GM12875 (cell line): ENCODE data around the gene TMEM63C.

Experiments
- H3K4me3 ChIP-seq: one replicate; pipeline ENCODE4 v1.5.1; 2011; ENCODE audit warnings: low read depth, low read length, control low read depth
- CTCF ChIP-seq: IDR thresholded peaks from 2 replicates; pipeline ENCODE4 v1.5.1; 2011; ENCODE audit warnings: low read depth, mild to moderate bottlenecking, control low read depth, inconsistent platforms, low read length, moderate library complexity, borderline replicate concordance; ENCODE audit not compliant: insufficient read depth

TMEM63C gene

GRCh38 chr14:77222546-77223225 is 41.1 kb downstream of the TMEM63C start:
- no peak for TF ChIP-seq CTCF
- H3K4me3 ChIP-seq, result no peak overlapping the region

GRCh38 chr14:77224212-77224611 is 42.6 kb downstream of the TMEM63C start:
- TF ChIP-seq CTCF, result no peak
- no peak overlapping the region for H3K4me3 ChIP-seq

DNA sequence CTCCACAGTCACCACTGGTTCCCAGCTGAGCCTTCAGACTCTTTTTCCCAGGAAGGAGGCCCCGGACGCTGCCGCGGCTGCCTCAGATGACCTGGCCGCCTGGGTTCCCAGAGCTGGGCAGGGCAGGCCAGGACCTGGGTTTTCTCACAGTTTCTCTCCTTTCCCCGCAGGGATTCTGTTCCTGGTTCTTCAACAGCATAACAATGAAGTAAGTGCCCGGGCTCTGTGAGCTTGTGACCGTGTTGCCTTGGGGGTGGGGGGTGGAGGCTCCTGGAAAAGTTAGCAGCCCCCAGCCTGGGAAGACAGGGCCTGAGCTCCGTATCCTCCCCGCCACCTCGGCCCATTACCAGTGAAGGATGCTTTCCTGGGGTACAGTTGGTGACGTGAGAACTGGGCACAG is 43.7 kb downstream of the TMEM63C start:
- H3K4me3 ChIP-seq, result no peak overlapping the region
- TF ChIP-seq CTCF, result no peak

- no peak overlapping the region for H3K4me3 ChIP-seq
- TF ChIP-seq CTCF, result no peak
Observed at GRCh38 chr14:77225892-77226557, 44.4 kb downstream of the TMEM63C start.

DNA sequence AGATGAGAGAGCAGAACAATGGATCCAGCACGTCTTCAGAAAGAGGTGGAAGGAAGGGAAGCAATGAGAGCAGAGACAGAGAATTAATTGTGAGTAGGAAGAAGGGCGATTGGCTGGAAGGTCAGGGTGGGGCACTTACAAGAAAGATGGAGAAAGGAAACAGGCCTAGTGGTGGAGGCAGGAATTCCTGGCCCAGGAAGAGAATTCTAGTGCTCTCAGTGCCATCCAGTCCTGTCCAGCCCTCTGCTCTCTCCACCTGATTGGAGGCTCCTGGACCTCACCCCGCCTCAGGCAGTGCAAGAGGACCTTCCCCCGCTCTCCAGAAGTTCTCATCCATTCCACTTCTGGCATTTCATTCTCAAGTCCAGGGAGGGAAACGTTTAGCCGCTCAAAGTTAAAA is 46.5 kb downstream of the TMEM63C start:
- TF ChIP-seq CTCF, result no peak
- H3K4me3 ChIP-seq, result no peak overlapping the region

DNA sequence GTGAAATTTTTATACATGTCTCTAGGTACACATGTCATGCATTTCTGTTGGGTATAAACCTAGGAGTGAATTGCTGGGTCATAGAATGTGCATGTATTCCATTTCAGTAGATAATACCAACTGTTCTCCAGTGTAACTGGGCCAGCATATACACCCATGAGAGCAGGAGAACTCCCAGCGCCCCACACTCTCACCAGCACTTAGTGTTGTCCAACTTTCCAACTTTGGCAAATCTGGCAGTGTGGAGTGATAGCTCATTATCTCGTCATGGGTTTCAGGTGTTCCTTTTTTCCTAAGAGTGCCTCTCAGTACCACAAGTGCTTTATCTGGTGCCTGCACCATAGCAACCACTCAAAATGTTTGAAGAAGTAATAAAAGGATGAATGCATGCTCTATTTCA is 49.3 kb downstream of the TMEM63C start:
- no peak overlapping the region for H3K4me3 ChIP-seq
- TF ChIP-seq CTCF, result no peak

DNA sequence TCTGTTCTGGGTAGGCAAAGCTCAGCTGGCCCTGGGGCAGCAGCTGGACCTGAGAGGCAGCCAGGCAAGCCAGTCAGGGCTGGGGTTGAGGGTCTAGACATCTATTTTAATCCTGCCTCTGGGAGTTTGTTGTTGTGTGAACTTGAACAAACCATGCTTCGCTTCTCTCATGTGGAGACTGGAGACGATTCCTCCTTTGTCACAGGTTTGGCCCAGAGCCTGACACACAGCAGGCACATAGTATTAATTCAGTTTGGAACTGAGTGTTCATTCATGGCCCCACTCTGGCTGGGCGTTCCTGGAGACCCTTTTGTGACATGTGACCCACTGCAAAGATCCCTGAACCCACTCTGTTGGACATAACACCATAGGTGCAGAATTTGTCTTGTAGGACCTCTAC is 50.1 kb downstream of the TMEM63C start:
- no peak overlapping the region for H3K4me3 ChIP-seq
- no peak for TF ChIP-seq CTCF
